CD14-positive monocyte (primary cell): ENCODE results near the gene SSU72. TPM values are rescaled to one million over a fixed set of nuclear protein-coding genes. Genes with fewer than 3 reads are reported as not detected.

Source experiments
- DNase-seq, 3 donors: peaks; one replicate each; pipeline ENCODE4 v3.0.0-alpha.2; 2011 to 2022
- H2AFZ ChIP-seq: 2 replicates; pipeline ENCODE4 v1.6.0; 2012; ENCODE audit warnings: mild to moderate bottlenecking, low read depth, low read length, inconsistent platforms; ENCODE audit not compliant: insufficient read depth, poor library complexity, severe bottlenecking
- H3K27ac ChIP-seq, 2 donors: 1 replicate in 1 of 2; 2 replicates in 1 of 2; pipeline ENCODE4 v1.5.1; 2012 to 2013; ENCODE audit warnings: low read length in 2 of 2, control low read depth in 1 of 2, inconsistent platforms in 1 of 2, low read depth in 1 of 2, mild to moderate bottlenecking in 1 of 2
- H3K27me3 ChIP-seq, 2 donors: one replicate each; pipeline versions ENCODE4 v1.6.0 to v1.6.1; 2011 to 2013; ENCODE audit warnings: low read length in 2 of 2; ENCODE audit not compliant: control insufficient read depth in 2 of 2, insufficient read depth in 2 of 2
- H3K36me3 ChIP-seq, 2 donors: replicated peaks in 1 of 2; 1 replicate in 1 of 2; 2 replicates in 1 of 2; pipeline versions ENCODE4 v1.5.1 to v1.6.1; 2012 to 2013; ENCODE audit warnings: low read length in 2 of 2, control low read depth in 1 of 2, inconsistent platforms in 1 of 2, mild to moderate bottlenecking in 1 of 2; ENCODE audit not compliant: insufficient read depth in 2 of 2, control insufficient read depth in 1 of 2
- H3K4me1 ChIP-seq, 2 donors: 1 replicate in 1 of 2; 2 replicates in 1 of 2; pipeline versions ENCODE4 v1.5.1 to v1.6.1; 2012 to 2013; ENCODE audit warnings: low read length in 2 of 2, control low read depth in 1 of 2, inconsistent platforms in 1 of 2, mild to moderate bottlenecking in 1 of 2, moderate library complexity in 1 of 2; ENCODE audit not compliant: insufficient read depth in 2 of 2, control insufficient read depth in 1 of 2
- H3K4me2 ChIP-seq: replicated peaks from 2 replicates; pipeline ENCODE3; 2012; ENCODE audit warnings: low read length, moderate library complexity, mild to moderate bottlenecking; ENCODE audit not compliant: poor library complexity, severe bottlenecking; ENCODE audit errors: extremely low read depth
- H3K4me3 ChIP-seq, 3 experiments: fragments of 200-600 bp in 1 of 3; sonication (generic) in 1 of 3; replicated peaks in 1 of 3; 1 replicate in 2 of 3; 2 replicates in 1 of 3; pipeline ENCODE4 v1.5.1; 2011 to 2013; ENCODE audit warnings: low read length in 3 of 3, mild to moderate bottlenecking in 3 of 3, control low read depth in 2 of 3, low read depth in 2 of 3, inconsistent platforms in 1 of 3, moderate library complexity in 1 of 3
- H3K79me2 ChIP-seq: 2 replicates; pipeline ENCODE4 v1.6.0; 2012; ENCODE audit warnings: mild to moderate bottlenecking, control low read depth, inconsistent platforms, low read length, moderate library complexity; ENCODE audit not compliant: insufficient read depth
- H3K9ac ChIP-seq: 2 replicates; pipeline ENCODE4 v1.6.0; 2017; ENCODE audit warnings: low read length, mild to moderate bottlenecking; ENCODE audit not compliant: insufficient read depth, poor library complexity, severe bottlenecking
- H3K9me3 ChIP-seq, 2 donors: replicated peaks in 1 of 2; 1 replicate in 1 of 2; 2 replicates in 1 of 2; pipeline versions ENCODE4 v1.5.1 to v1.6.1; 2012 to 2013; ENCODE audit warnings: low read length in 2 of 2, control low read depth in 1 of 2; ENCODE audit not compliant: control insufficient read depth in 1 of 2, insufficient read depth in 1 of 2
- H4K20me1 ChIP-seq: 2 replicates; pipeline ENCODE4 v1.6.0; 2012; ENCODE audit warnings: mild to moderate bottlenecking, low read length, control low read depth, moderate library complexity; ENCODE audit not compliant: insufficient read depth
- H3K27ac Mint-ChIP-seq, 7 donors: one replicate each; pipeline ENCODE4 v1.8.0; 2020; ENCODE audit warnings: mild to moderate bottlenecking in 7 of 7, mixed read lengths in 7 of 7, moderate library complexity in 6 of 7, inconsistent platforms in 2 of 7
- H3K27me3 Mint-ChIP-seq, 3 donors: one replicate each; pipeline ENCODE4 v1.8.0; 2021 to 2022; ENCODE audit warnings: low read depth in 3 of 3, mild to moderate bottlenecking in 3 of 3, mixed read lengths in 3 of 3, moderate library complexity in 3 of 3, inconsistent platforms in 1 of 3
- H3K36me3 Mint-ChIP-seq, 2 donors: one replicate each; pipeline ENCODE4 v1.8.0; 2020; ENCODE audit warnings: mixed read lengths in 2 of 2, inconsistent platforms in 1 of 2, mild to moderate bottlenecking in 1 of 2
- H3K4me1 Mint-ChIP-seq: one replicate; pipeline ENCODE4 v1.8.0; 2020; ENCODE audit warnings: mild to moderate bottlenecking, mixed read lengths
- H3K4me3 Mint-ChIP-seq, 2 donors: one replicate each; pipeline ENCODE4 v1.8.0; 2020; ENCODE audit warnings: mild to moderate bottlenecking in 2 of 2, mixed read lengths in 2 of 2, moderate library complexity in 1 of 2
- H3K9me3 Mint-ChIP-seq, 7 donors: one replicate each; pipeline ENCODE4 v1.8.0; 2020 to 2022; ENCODE audit warnings: mixed read lengths in 7 of 7, mild to moderate bottlenecking in 6 of 7, moderate library complexity in 6 of 7, inconsistent platforms in 2 of 7
- CTCF ChIP-seq: fragments of 200-600 bp; IDR thresholded peaks from one replicate; pipeline ENCODE4 v1.8.0; 2022; ENCODE audit warnings: antibody characterized with exemption, mild to moderate bottlenecking
- WGBS: methylation state at CpG from one replicate; pipeline ENCODE4 v1.1.5; 2013; ENCODE audit warnings: missing lambda C conversion rate; ENCODE audit not compliant: insufficient coverage; 5-methylcytosine and 5-hydroxymethylcytosine counted together
- intact Hi-C, 2 donors: fragments of 100-400 bp; cut with micrococcal nuclease; formaldehyde crosslinking; loops; one replicate each; pipeline versions ENCODE4 v1.15.0 to v1.15.1; 2023
- polyA plus RNA-seq, 3 donors: library from polyadenylated mRNA; depleted of rRNA in 1 of 3; unstranded in 2 of 3; stranded (reverse) in 1 of 3; fragments of 300-500 nt in 2 of 3; fragments of >200 nt in 1 of 3; fragmentation: Illumina TruSeq in 2 of 3; gene quantifications; 1 replicate in 2 of 3; 2 replicates in 1 of 3; pipeline ENCODE4 v1.2.3, GENCODE V29; 2012 to 2021

SSU72 gene
- polyA plus RNA-seq, 3 donors: 88.1 to 168 (median 138) TPM

DNA sequence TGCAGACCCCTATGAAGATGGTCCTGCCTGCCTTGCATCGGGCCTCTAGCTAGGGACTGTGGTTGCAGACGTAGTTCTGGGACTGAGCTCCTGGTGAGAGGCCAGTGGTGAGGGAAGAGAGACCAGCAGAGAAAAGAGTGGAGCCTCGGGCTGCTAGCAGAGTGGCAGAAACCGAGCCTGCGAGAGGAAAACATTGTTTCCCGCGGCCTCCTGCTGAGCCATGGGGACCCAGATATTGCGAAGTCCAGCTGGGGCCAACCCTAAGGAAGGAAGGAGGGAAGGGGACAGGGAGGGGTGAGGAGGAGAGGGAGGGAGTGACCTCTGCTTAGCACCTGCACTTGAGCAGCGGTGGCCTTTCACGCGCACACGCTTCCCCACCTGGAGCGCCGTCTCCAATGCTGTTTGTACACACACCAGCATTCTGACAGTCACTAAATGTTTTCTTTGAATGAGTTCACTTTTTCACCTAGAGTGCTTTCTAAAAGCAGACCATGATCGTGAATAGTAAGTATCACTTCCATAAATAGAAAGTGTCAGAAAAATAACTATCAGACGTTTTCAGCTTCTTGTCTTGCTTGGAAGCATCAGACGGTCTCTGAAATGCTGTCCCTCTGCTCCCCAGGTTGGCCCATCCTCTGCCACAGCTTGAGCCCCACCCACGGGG is 27.8 kb upstream of the SSU72 start:
- no peak for DNase-seq
- H3K9ac ChIP-seq: no peak overlapping the region
- H4K20me1 ChIP-seq: no peaks in the 10 kb centered on the region
- Mint-ChIP-seq H3K4me3 (no peak overlapping the region), H3K4me1 (peaks cover 43% of the 10 kb centered on the region), H3K36me3 (no peaks in the 10 kb centered on the region), H3K9me3 (peaks cover 0 to 2% (median 0%) of the 10 kb centered on the region in 7 donors), H3K27me3 (peaks cover 9 to 17% (median 11%) of the 10 kb centered on the region in 3 donors), H3K27ac (peak overlapping the region in 5 of 7 donors; percentile 21 to 75 (median 63))
- intact Hi-C loops: no loop called here
- WGBS: 45% methylated on average over 15 of the region's 18 CpGs
- TF ChIP-seq CTCF: no peak
- H3K4me3 ChIP-seq: peak overlapping the region in 1 of 3 experiments; percentile 10
- H2AFZ ChIP-seq: no peak overlapping the region
- peak overlapping the region; percentile 14 for H3K4me2 ChIP-seq
- no peaks in the 10 kb centered on the region for H3K36me3 ChIP-seq
- H3K4me1 ChIP-seq: peaks cover 43 to 68% of the 10 kb centered on the region in 2 donors
- no peak overlapping the region for H3K27ac ChIP-seq
- peaks cover 0 to 12% of the 10 kb centered on the region in 2 donors for H3K27me3 ChIP-seq
- no peaks in the 10 kb centered on the region for H3K9me3 ChIP-seq
- H3K79me2 ChIP-seq: no peaks in the 10 kb centered on the region

DNA sequence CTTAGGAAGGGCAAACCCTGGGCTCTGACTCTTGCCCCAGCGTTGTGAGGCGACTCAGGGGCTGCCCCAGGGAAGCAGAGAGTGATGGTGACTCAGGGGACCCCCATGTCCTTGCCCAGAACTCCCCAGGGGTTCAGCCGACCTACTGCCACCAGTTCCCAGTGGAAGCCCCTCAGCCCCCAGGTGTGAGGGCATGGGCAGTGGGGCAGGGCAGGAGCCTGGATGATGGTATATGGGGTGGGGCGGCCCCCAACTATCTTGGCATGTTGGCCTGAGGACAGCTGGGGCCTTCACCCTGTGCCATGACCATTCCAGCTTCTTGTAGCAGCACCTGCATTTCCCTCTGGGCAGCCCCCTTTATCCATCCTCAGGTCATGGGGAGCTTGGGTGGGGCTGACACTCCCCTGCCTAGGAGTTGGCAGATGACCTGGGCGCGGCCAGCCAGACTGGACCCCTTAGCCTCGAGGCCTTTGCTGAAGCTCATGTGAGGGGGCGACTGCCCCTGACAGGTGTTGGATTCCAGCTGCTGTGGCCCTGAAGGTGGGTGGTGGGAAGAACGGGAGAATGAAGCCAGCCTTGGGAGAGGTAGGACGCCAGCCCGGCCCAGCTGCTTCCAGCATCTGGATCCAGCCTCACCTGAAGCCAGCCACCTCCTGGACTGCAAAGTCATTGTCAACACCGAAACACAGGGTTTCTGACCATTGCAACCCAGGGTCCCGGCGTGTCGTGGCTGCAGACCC is 27.1 kb upstream of the SSU72 start:
- peaks cover 37 to 62% of the 10 kb centered on the region in 2 donors for H3K4me1 ChIP-seq
- no peak overlapping the region for H3K27ac ChIP-seq
- peak in 1 of 3 donors; percentile 4 for DNase-seq
- Mint-ChIP-seq H3K4me3 (no peak overlapping the region), H3K27ac (peak overlapping the region in 1 of 7 donors; percentile 23), H3K36me3 (no peaks in the 10 kb centered on the region), H3K27me3 (peaks cover 9 to 17% (median 11%) of the 10 kb centered on the region in 3 donors), H3K9me3 (peaks cover 0 to 2% (median 0%) of the 10 kb centered on the region in 7 donors), H3K4me1 (peaks cover 36% of the 10 kb centered on the region)
- no peak overlapping the region for H2AFZ ChIP-seq
- H3K9me3 ChIP-seq: no peaks in the 10 kb centered on the region
- H3K9ac ChIP-seq: no peak overlapping the region
- 97% methylated on average over 14 of the region's 15 CpGs for WGBS
- no peaks in the 10 kb centered on the region for H3K36me3 ChIP-seq
- peaks cover 0 to 14% of the 10 kb centered on the region in 2 donors for H3K27me3 ChIP-seq
- intact Hi-C loops: no loop called here
- peak overlapping the region in 1 of 3 experiments; percentile 10 for H3K4me3 ChIP-seq
- H4K20me1 ChIP-seq: no peaks in the 10 kb centered on the region
- no peaks in the 10 kb centered on the region for H3K79me2 ChIP-seq
- TF ChIP-seq CTCF: no peak
- peak overlapping the region; percentile 14 for H3K4me2 ChIP-seq
